Adrenal gland (tissue), 12 donors: Measurements from ENCODE around the gene KIF16B. TPM values are rescaled to one million over a fixed set of nuclear protein-coding genes. Genes with fewer than 3 reads are reported as not detected.

Experiments
- DNase-seq, 7 donors: peaks; one replicate each; pipeline ENCODE4 v3.0.0-alpha.2; 2019 to 2020
- H3K27ac ChIP-seq, 5 donors: fragments of 200-600 bp; sonication (generic) in 4 of 5; 1 replicate in 3 of 5; 2 replicates in 2 of 5; pipeline versions ENCODE4 v1.5.1 to v1.8.0; 2016 to 2020; ENCODE audit warnings: mild to moderate bottlenecking in 1 of 5
- H3K27me3 ChIP-seq: fragments of 200-600 bp; 2 replicates; pipeline ENCODE4 v1.8.0; 2021
- H3K36me3 ChIP-seq, 2 donors: fragments of 200-600 bp; replicated peaks in 1 of 2; 1 replicate in 1 of 2; 2 replicates in 1 of 2; pipeline versions ENCODE4 v1.5.1 to v1.8.0; 2018 to 2022
- H3K4me1 ChIP-seq, 2 donors: fragments of 200-600 bp; replicated peaks in 1 of 2; 1 replicate in 1 of 2; 2 replicates in 1 of 2; pipeline versions ENCODE4 v1.5.1 to v1.8.0; 2018 to 2021
- H3K4me3 ChIP-seq, 4 donors: fragments of 200-600 bp; sonication (generic) in 3 of 4; one replicate each; pipeline ENCODE4 v1.5.1; 2016 to 2018
- H3K9me3 ChIP-seq, 3 donors: fragments of 200-600 bp; sonication (generic) in 1 of 3; replicated peaks in 1 of 3; 1 replicate in 2 of 3; 2 replicates in 1 of 3; pipeline versions ENCODE4 v1.5.1 to v1.8.0; 2016 to 2021
- POLR2A ChIP-seq, 2 donors: fragments of 450-650 bp; IDR thresholded peaks; one replicate each; pipeline ENCODE4 v1.6.1; 2017; ENCODE audit warnings: antibody characterized with exemption in 2 of 2, mild to moderate bottlenecking in 2 of 2, moderate library complexity in 1 of 2
- WGBS, 4 donors: extraction: QIAGEN DNeasy Blood & Tissue Kit in 2 of 4; methylation state at CpG; one replicate each; pipeline versions ENCODE4 v1.1.5 to v1.1.7; 2013 to 2017; 5-methylcytosine and 5-hydroxymethylcytosine counted together
- intact Hi-C, 2 donors: fragments of 100-400 bp; cut with DNase I; formaldehyde crosslinking; loops; one replicate each; pipeline versions ENCODE4 v1.14.1 to v1.15.0; 2022 to 2023
- polyA plus RNA-seq, 3 donors: library from polyadenylated mRNA; stranded (reverse); fragments of 200-250 nt in 2 of 3; fragments of 350-450 nt in 1 of 3; fragmentation: Illumina TruSeq in 1 of 3; extraction: RNeasy Lipid Tissue Mini Kit (QIAGEN cat#74804) in 1 of 3; gene quantifications; one replicate each; pipeline ENCODE4 v1.2.3, GENCODE V29; 2013 to 2014
- total RNA-seq, 9 donors: library from RNA; depleted of rRNA in 4 of 9; stranded (reverse); fragments of >200 nt in 4 of 9; fragments of 120-200 nt in 1 of 9; fragmentation: NEBNext Ultra II Directional in 1 of 9; extraction: Animal tissue kit (Norgen Biotek cat#: 25700) in 1 of 9; gene quantifications; one replicate each; pipeline versions ENCODE4 v1.1.0 to v1.2.4, GENCODE V29; 2013 to 2023
- TF ChIP-seq, protein P1 (sequence below), 6 experiments: fragments of 450-650 bp in 4 of 6; fragments of 200-600 bp in 2 of 6; sonication (generic) in 1 of 6; IDR thresholded peaks; 1 replicate in 5 of 6; 2 replicates in 1 of 6; pipeline versions ENCODE4 v1.5.1 to v1.8.0; 2016 to 2021; ENCODE audit warnings: antibody characterized with exemption in 6 of 6, mild to moderate bottlenecking in 2 of 6, moderate library complexity in 1 of 6
- donor health status: healthy with polysubstance abuse.
- donor health status: Bipolar disorder and iron deficiency.
- donor health status: DM: yes; HTN: yes; CAD: no.
- donor health status: DM: no; HTN: no; CAD: no.
- donor health status: DM: no; HTN: no; CAD: no.
- donor health status: DM: yes; HTN: yes; CAD: no.

KIF16B gene
- total and polyA plus RNA-seq, 12 donors: 8.6 to 113 (median 36.1) TPM

DNA sequence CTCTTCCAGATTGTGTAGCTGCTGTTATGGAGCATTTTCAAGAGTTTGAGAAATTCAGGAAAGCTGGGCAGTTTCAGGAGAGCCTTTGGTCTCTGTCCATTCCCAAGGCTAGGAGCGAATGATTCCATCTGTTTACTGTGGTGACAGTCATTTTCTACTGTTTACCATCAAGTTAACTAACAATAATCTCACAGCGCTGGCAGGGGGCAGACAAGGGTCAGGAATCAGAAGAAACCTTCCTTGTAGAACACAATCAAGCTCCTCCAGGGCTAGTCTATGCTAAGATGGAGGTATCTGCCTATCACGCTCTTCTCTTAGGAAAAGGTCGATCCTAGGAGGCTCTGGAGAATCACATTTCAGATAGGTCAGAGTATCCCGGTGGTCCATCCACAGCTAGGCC is 293.9 kb downstream of the KIF16B start:
- no peak for TF ChIP-seq POLR2A (IDR thresholded peaks at IDR 0.05)
- TF ChIP-seq, protein P1, sequence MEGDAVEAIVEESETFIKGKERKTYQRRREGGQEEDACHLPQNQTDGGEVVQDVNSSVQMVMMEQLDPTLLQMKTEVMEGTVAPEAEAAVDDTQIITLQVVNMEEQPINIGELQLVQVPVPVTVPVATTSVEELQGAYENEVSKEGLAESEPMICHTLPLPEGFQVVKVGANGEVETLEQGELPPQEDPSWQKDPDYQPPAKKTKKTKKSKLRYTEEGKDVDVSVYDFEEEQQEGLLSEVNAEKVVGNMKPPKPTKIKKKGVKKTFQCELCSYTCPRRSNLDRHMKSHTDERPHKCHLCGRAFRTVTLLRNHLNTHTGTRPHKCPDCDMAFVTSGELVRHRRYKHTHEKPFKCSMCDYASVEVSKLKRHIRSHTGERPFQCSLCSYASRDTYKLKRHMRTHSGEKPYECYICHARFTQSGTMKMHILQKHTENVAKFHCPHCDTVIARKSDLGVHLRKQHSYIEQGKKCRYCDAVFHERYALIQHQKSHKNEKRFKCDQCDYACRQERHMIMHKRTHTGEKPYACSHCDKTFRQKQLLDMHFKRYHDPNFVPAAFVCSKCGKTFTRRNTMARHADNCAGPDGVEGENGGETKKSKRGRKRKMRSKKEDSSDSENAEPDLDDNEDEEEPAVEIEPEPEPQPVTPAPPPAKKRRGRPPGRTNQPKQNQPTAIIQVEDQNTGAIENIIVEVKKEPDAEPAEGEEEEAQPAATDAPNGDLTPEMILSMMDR (IDR thresholded peaks at IDR 0.05): no peak
- 95 to 98% (median 97%) methylated on average over 5 of the region's 5 CpGs for WGBS, 4 donors
- intact Hi-C loops: no loop called here
- H3K4me3 ChIP-seq: no peak overlapping the region
- no peaks in the 10 kb centered on the region for H3K27me3 ChIP-seq
- H3K36me3 ChIP-seq: no peaks in the 10 kb centered on the region
- DNase-seq: no peak
- peaks cover 21 to 35% of the 10 kb centered on the region in 2 donors for H3K4me1 ChIP-seq
- no peaks in the 10 kb centered on the region for H3K9me3 ChIP-seq
- H3K27ac ChIP-seq: peak overlapping the region in 2 of 5 donors; percentile 76 to 81

GRCh38 chr20:16273812-16274555 is 299.3 kb downstream of the KIF16B start:
- Histone ChIP-seq H3K36me3 (peaks cover 0 to 4% of the 10 kb centered on the region in 2 donors), H3K9me3 (no peaks in the 10 kb centered on the region), H3K4me3 (no peak overlapping the region), H3K27me3 (no peaks in the 10 kb centered on the region), H3K27ac (peak overlapping the region in 3 of 5 donors; percentile 21 to 64 (median 62)), H3K4me1 (peaks cover 7 to 14% of the 10 kb centered on the region in 2 donors)
- 32 to 37% (median 35%) methylated on average over 4 of the region's 4 CpGs for WGBS, 4 donors
- intact Hi-C loops: no loop called here
- DNase-seq: peak in 1 of 7 donors; percentile 36
- TF ChIP-seq, protein P1 (IDR thresholded peaks at IDR 0.05): no peak
- TF ChIP-seq POLR2A (IDR thresholded peaks at IDR 0.05): no peak

DNA sequence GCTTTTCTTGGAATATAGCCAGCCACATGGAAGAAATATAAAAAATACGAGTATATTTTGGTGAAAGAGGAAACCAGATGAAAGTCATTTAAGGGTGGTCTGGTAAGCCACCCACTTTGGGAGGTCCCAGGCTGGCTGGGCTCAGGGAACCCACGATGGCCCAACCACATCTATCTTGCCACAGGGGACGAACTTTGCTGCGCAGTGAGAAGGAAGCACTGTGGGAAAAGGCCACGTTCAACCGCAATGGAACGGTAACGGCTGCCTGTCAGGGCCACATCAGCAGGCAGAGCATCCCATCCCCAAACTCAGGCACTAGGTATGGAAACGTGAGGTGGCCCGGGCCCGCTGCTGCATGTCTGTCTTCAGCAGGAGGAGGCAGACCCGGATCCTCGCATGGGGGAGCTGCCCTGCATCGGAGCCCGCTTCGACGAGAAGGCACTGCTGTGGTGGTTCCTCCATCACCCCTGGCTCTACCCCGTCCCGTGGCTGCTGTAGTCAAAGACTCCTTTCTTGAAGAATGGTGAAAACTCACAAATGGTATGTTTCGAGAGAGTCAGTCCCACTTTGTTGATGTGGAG is 300.4 kb downstream of the KIF16B start:
- 85 to 98% (median 90%) methylated on average over 13 to 20 of the region's 20 CpGs for WGBS, 4 donors
- no peak overlapping the region for H3K4me3 ChIP-seq
- TF ChIP-seq, protein P1 (IDR thresholded peaks at IDR 0.05): no peak
- TF ChIP-seq POLR2A (IDR thresholded peaks at IDR 0.05): no peak
- no peak for DNase-seq
- H3K36me3 ChIP-seq: peaks cover 0 to 4% of the 10 kb centered on the region in 2 donors
- H3K27me3 ChIP-seq: no peaks in the 10 kb centered on the region
- no peaks in the 10 kb centered on the region for H3K9me3 ChIP-seq
- H3K27ac ChIP-seq: no peak overlapping the region
- peaks cover 7 to 14% of the 10 kb centered on the region in 2 donors for H3K4me1 ChIP-seq
- intact Hi-C loops: no loop called here

DNA sequence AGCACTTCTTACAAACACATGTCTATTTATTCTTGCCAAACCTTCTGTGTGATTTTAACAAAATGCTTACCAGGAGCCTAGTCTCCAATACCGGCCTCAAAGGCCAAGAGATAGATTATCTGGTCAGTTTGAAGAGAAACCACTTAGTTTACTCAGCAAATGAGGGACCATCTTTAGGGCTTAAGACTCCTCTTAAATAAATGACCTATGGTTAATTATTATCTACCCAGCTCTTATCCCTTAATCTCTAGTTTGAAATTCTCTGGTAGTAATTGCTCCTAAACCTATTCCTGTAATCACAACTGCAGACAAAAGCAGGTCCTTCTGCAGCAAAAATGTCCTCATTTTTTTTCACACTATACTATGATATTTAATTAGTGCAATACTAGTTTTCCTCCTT is 301.8 kb downstream of the KIF16B start:
- WGBS, 4 donors: 96 to 100% (median 97%) methylated on average over 1 of the region's 1 CpG
- H3K4me1 ChIP-seq: peaks cover 7 to 14% of the 10 kb centered on the region in 2 donors
- no peak for TF ChIP-seq POLR2A (IDR thresholded peaks at IDR 0.05)
- TF ChIP-seq, protein P1 (IDR thresholded peaks at IDR 0.05): no peak
- H3K27me3 ChIP-seq: no peaks in the 10 kb centered on the region
- no peak for DNase-seq
- H3K36me3 ChIP-seq: peaks cover 0 to 4% of the 10 kb centered on the region in 2 donors
- no peak overlapping the region for H3K4me3 ChIP-seq
- no peaks in the 10 kb centered on the region for H3K9me3 ChIP-seq
- intact Hi-C loops: no loop called here
- H3K27ac ChIP-seq: no peak overlapping the region
